MCF 10A (cell line): ENCODE results near the gene ARID5B. TPM values are rescaled to one million over a fixed set of nuclear protein-coding genes. Genes with fewer than 3 reads are reported as not detected.

Experiments
- BruUV-seq: library from RNA; stranded (reverse); fragments of 400-500 nt; replicated peaks from 2 replicates; lab custom pipeline; 2021; lab: Mats Ljungman, UMichigan
- CTCF ChIA-PET: fragments of 300-600 bp; sonication (Branson Sonifier 250); formaldehyde crosslinking; extraction: SDS; loops from one replicate; lab custom pipeline; 2021; ENCODE audit warnings: antibody characterized with exemption, inconsistent platforms; lab: Yijun Ruan, JAX
- POLR2A ChIA-PET: fragments of 300-600, 350-650 bp; sonication (Branson Sonifier 250); formaldehyde crosslinking; extraction: SDS; loops from one replicate; lab custom pipeline; 2020; ENCODE audit warnings: antibody characterized with exemption, inconsistent platforms; lab: Yijun Ruan, JAX
- DNase-seq: peaks from one replicate; pipeline ENCODE4 v3.0.0-alpha.2; 2018; ENCODE audit not compliant: unreplicated experiment
- H3K27ac Mint-ChIP-seq: one replicate; pipeline ENCODE4 v1.8.0; 2022; ENCODE audit warnings: mild to moderate bottlenecking, low read depth, mixed read lengths; ENCODE audit not compliant: unreplicated experiment
- H3K27me3 Mint-ChIP-seq: one replicate; pipeline ENCODE4 v1.8.0; 2022; ENCODE audit warnings: mixed read lengths; ENCODE audit not compliant: insufficient read depth, unreplicated experiment
- H3K36me3 Mint-ChIP-seq: one replicate; pipeline ENCODE4 v1.8.0; 2022; ENCODE audit warnings: mild to moderate bottlenecking, moderate library complexity, mixed read lengths; ENCODE audit not compliant: insufficient read depth, unreplicated experiment
- H3K4me1 Mint-ChIP-seq: one replicate; pipeline ENCODE4 v1.8.0; 2022; ENCODE audit warnings: mixed read lengths; ENCODE audit not compliant: insufficient read depth, unreplicated experiment
- H3K4me3 Mint-ChIP-seq: one replicate; pipeline ENCODE4 v1.8.0; 2022; ENCODE audit warnings: mild to moderate bottlenecking, moderate library complexity, mixed read lengths; ENCODE audit not compliant: unreplicated experiment
- H3K9me3 Mint-ChIP-seq: one replicate; pipeline ENCODE4 v1.8.0; 2022; ENCODE audit warnings: mixed read lengths; ENCODE audit not compliant: unreplicated experiment
- intact Hi-C: fragments of 100-400 bp; cut with micrococcal nuclease; formaldehyde crosslinking; loops from 2 replicates; pipeline ENCODE4 v1.14.1; 2022
- total RNA-seq: library from RNA; stranded (reverse); gene quantifications from 2 replicates; pipeline ENCODE4 v1.2.3, GENCODE V29; 2022
- TF ChIP-seq, protein P1 (sequence below): fragments of 200-600 bp; IDR thresholded peaks from one replicate; pipeline ENCODE4 v1.8.0; 2022; ENCODE audit warnings: antibody characterized with exemption, mild to moderate bottlenecking; ENCODE audit not compliant: unreplicated experiment

ARID5B gene
- total RNA-seq, 1 experiment from 2014 or later, result 12.2 TPM

DNA sequence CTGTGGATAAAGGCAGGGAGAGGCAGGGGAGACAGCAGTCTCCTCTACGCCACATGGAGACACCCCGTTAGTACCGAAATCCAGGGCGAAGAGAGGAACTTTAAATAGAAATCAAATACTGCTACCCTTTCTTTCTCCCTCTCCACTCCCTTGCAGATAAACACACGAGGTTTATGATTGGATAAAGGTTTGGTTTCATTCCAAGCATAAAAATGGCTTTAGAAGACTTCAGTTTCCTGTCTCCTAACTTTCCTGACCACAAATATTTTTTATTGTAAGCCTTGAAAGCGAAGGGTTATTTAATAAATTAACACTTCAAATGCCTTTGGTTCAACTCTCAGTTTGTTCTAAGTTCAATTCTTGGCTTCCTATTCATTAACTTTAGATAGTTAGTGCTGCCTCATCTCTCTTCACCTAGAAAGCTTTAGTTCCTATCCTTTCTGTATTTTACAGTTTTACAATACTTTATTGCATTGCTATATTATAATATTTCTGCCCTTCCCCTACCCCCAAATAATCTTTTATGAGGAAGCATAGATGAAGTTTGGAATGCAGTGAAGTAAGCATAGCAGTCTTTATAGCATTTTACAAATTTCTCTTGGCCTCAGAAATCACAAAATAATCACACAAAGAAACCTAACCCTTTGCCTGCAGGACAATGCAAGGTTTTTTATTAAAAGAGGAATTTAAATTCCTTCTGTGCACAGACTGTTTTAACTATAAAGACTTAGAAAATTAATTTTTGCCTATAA, 31.5 kb upstream of the ARID5B start:
- H3K4me3 Mint-ChIP-seq, result no peak overlapping the region
- no peak overlapping the region for H3K27ac Mint-ChIP-seq
- TF ChIP-seq, protein P1, sequence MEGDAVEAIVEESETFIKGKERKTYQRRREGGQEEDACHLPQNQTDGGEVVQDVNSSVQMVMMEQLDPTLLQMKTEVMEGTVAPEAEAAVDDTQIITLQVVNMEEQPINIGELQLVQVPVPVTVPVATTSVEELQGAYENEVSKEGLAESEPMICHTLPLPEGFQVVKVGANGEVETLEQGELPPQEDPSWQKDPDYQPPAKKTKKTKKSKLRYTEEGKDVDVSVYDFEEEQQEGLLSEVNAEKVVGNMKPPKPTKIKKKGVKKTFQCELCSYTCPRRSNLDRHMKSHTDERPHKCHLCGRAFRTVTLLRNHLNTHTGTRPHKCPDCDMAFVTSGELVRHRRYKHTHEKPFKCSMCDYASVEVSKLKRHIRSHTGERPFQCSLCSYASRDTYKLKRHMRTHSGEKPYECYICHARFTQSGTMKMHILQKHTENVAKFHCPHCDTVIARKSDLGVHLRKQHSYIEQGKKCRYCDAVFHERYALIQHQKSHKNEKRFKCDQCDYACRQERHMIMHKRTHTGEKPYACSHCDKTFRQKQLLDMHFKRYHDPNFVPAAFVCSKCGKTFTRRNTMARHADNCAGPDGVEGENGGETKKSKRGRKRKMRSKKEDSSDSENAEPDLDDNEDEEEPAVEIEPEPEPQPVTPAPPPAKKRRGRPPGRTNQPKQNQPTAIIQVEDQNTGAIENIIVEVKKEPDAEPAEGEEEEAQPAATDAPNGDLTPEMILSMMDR, result no peak
- intact Hi-C loops, result no loop called here
- H3K4me1 Mint-ChIP-seq, result no peaks in the 10 kb centered on the region
- BruUV-seq, result no TSS peak
- no peaks in the 10 kb centered on the region for H3K27me3 Mint-ChIP-seq
- peak; percentile 6 for DNase-seq
- ChIA-PET CTCF (interaction anchor here (0.6 kb wide), 1 partner anchor 65 kb away, joined by 5 read pairs; no protein-coding TSS in a partner anchor), POLR2A (interaction anchor here (0.6 kb wide), 1 partner anchor 1449 kb away, joined by 3 read pairs; no protein-coding TSS in a partner anchor)
- H3K9me3 Mint-ChIP-seq, result no peaks in the 10 kb centered on the region
- H3K36me3 Mint-ChIP-seq, result no peaks in the 10 kb centered on the region

DNA sequence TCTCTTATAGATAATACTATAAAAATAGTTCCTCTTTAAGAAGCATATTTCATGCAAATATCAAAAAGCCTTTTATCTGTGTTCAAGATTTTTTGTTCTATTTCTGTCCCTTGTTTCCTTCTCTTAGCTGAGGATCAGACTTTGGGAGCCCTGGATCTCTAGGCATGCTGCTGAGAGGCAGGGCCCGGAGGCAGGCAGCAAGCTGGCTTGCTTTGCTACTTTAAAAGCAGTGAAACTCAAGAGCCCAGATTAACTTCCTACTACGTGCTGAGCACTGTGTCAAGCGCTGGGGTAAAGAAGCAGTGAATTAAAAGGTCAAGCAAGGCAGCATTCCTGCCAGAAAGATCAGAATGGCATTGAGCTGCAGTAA, 31.0 kb upstream of the ARID5B start:
- POLR2A ChIA-PET, result no interaction called here
- BruUV-seq, result no TSS peak
- Mint-ChIP-seq H3K4me1 (no peaks in the 10 kb centered on the region), H3K36me3 (no peaks in the 10 kb centered on the region), H3K27me3 (no peaks in the 10 kb centered on the region), H3K4me3 (no peak overlapping the region), H3K9me3 (no peaks in the 10 kb centered on the region), H3K27ac (no peak overlapping the region)
- TF ChIP-seq, protein P1, result no peak
- intact Hi-C loops, result no loop called here
- no peak for DNase-seq
- CTCF ChIA-PET, result interaction anchor here (0.6 kb wide), 1 partner anchor 66 kb away, joined by 5 read pairs; no protein-coding TSS in a partner anchor

DNA sequence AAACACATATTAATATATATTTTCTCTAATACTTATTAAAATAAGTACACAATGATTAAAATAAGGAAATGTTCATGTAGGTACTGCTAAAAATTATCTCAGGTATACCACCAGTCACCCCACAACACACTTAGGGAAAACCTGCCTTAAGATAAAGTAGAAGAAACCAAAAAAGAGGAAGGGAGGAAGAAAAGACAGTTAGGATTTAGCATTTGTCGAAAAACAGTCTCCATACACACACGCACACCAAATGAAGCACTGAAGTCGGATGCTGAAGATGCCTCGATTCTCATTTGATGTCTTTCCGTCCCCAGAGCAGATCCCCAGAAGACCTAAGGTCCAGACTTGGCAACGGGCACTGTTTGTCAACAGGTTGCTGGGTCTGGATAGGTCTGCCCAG, 30.0 kb upstream of the ARID5B start:
- no TSS peak for BruUV-seq
- H3K27ac Mint-ChIP-seq, result no peak overlapping the region
- no peak for DNase-seq
- no peak overlapping the region for H3K4me3 Mint-ChIP-seq
- H3K27me3 Mint-ChIP-seq, result no peaks in the 10 kb centered on the region
- CTCF ChIA-PET, result no interaction called here
- no peaks in the 10 kb centered on the region for H3K4me1 Mint-ChIP-seq
- TF ChIP-seq, protein P1, result no peak
- H3K36me3 Mint-ChIP-seq, result no peaks in the 10 kb centered on the region
- intact Hi-C loops, result no loop called here
- no peaks in the 10 kb centered on the region for H3K9me3 Mint-ChIP-seq
- POLR2A ChIA-PET, result no interaction called here

DNA sequence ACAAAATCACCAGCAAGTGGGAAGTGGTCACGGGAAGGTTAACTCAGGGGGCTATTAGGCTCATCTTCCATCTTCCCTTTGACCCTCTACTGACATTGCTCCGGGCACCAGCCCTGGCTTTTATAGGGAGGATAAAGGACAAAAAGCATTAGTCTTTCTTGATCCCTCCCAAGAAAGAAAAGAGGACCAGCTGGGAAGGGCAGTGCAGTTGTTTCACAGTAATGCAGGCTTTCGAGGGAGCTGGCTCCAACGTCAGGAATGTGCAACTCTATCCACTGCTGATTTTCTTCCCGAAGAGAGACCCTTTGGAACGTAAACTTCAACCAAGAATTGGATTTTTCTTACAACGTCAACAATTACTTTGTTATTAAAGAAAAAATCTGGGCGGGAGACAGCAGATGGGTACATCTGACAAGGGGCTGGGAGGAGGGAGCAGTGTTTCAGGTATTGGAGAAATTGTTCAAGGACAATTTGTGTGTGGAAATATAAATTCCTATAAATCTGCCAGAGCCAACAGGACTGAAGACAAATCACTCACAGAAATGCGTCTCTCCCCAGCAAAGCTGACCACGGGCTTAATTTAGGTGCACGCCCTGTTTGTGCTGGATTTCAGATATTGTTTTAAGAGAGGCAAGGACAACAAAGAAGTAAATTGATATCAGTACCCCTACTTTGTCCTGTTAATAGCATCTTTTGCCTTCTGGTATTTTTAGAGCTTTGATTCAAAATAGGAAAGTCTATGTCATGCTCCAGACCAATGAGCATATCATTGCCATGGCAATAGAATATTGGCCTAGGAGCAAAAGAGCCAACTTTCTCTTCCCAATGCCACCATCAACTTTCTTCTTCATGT, 23.4 kb upstream of the ARID5B start:
- POLR2A ChIA-PET, result interaction anchor here (1.0 kb wide), 1 partner anchor 9 kb away, joined by 3 read pairs; no protein-coding TSS in a partner anchor
- no peak overlapping the region for H3K27ac Mint-ChIP-seq
- BruUV-seq, result no TSS peak
- H3K4me3 Mint-ChIP-seq, result no peak overlapping the region
- peaks cover 7% of the 10 kb centered on the region for H3K4me1 Mint-ChIP-seq
- TF ChIP-seq, protein P1, result no peak
- H3K36me3 Mint-ChIP-seq, result no peaks in the 10 kb centered on the region
- CTCF ChIA-PET, result no interaction called here
- no peak for DNase-seq
- H3K27me3 Mint-ChIP-seq, result no peaks in the 10 kb centered on the region
- intact Hi-C loops, result no loop called here
- no peaks in the 10 kb centered on the region for H3K9me3 Mint-ChIP-seq
